Large intestine (tissue), 3 donors: Measurements from ENCODE around the gene USP25. TPM values are rescaled to one million over a fixed set of nuclear protein-coding genes. Genes with fewer than 3 reads are reported as not detected.

ENCODE experiments used
- DNase-seq, 2 donors: peaks; one replicate each; pipeline versions ENCODE4 v3.0.0 to v3.0.0-alpha.2; 2013
- H3K27ac ChIP-seq: one replicate; pipeline ENCODE4 v1.5.1; 2013; ENCODE audit warnings: low read length
- H3K27me3 ChIP-seq: 2 replicates; pipeline ENCODE4 v1.6.1; 2013; ENCODE audit warnings: low read length; ENCODE audit not compliant: control insufficient read depth, insufficient read depth
- H3K36me3 ChIP-seq: 2 replicates; pipeline ENCODE4 v1.6.1; 2013; ENCODE audit warnings: low read length; ENCODE audit not compliant: control insufficient read depth, insufficient read depth
- H3K4me1 ChIP-seq: one replicate; pipeline ENCODE4 v1.6.1; 2013; ENCODE audit warnings: low read length; ENCODE audit not compliant: control insufficient read depth, insufficient read depth
- H3K4me3 ChIP-seq: one replicate; pipeline ENCODE4 v1.5.1; 2013; ENCODE audit warnings: low read length
- H3K9me3 ChIP-seq: one replicate; pipeline ENCODE4 v1.6.1; 2013; ENCODE audit warnings: mild to moderate bottlenecking, low read depth, low read length, moderate library complexity; ENCODE audit not compliant: control insufficient read depth
- WGBS: methylation state at CpG from one replicate; pipeline ENCODE4 v1.1.5; 2013; ENCODE audit warnings: low lambda C conversion rate; ENCODE audit not compliant: insufficient coverage; 5-methylcytosine and 5-hydroxymethylcytosine counted together
- polyA plus RNA-seq: library from polyadenylated mRNA; unstranded; fragments of 120-200 nt; gene quantifications from one replicate; pipeline ENCODE4 v1.2.1, GENCODE V29; 2013

USP25 gene
- polyA plus RNA-seq, 1 donor: 24.9 TPM

DNA sequence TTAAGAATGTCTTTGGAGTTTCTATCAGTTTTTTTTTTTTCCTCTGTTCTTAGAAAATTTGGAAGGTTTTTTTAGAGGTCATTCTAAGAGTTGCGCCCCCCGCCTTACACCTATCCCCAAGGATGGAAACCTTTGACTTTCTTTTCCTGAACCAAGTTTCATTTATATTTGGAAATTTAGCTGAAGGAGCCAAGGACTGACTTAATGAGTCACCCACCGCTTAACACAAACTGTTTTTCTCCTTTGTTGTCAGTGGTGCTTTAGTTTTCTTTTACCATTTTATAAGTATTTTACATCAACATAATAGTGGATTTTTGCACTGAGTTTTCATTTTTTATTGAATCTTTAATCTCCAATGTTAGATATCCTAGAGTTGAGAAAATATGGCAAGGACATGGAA lies 25.3 kb downstream of the USP25 start:
- no peak for DNase-seq
- Histone ChIP-seq H3K9me3 (no peaks in the 10 kb centered on the region), H3K4me1 (peaks cover 17% of the 10 kb centered on the region), H3K27me3 (no peaks in the 10 kb centered on the region), H3K27ac (peak overlapping the region; percentile 37), H3K4me3 (no peak overlapping the region), H3K36me3 (no peaks in the 10 kb centered on the region)
- no CpG with 5 or more reads among the region's 3 CpGs for WGBS

DNA sequence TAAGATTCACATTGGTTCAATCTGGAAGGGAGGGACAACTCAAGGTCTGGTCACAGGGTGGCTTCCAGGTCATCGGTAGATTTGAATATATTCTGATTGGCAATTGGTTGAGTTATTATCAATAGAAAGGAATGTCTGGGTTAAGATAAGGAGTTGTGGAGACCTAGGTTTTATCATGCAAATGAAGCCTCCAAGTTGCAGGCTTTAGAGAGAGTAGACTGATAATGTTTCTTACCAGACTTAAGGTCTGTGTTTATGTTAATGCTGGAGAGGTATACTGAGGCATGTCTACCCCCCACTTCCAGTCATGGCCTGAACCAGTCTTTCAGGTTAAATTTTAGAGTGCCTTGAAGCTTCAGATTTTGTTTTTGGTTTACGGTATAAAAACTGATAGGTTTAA lies 29.7 kb downstream of the USP25 start:
- no peaks in the 10 kb centered on the region for H3K36me3 ChIP-seq
- peaks cover under 1% of the 10 kb centered on the region for H3K4me1 ChIP-seq
- no peaks in the 10 kb centered on the region for H3K9me3 ChIP-seq
- DNase-seq: no peak
- no peaks in the 10 kb centered on the region for H3K27me3 ChIP-seq
- no peak overlapping the region for H3K27ac ChIP-seq
- no peak overlapping the region for H3K4me3 ChIP-seq
- 100% methylated on average over 1 of the region's 2 CpGs for WGBS

DNA sequence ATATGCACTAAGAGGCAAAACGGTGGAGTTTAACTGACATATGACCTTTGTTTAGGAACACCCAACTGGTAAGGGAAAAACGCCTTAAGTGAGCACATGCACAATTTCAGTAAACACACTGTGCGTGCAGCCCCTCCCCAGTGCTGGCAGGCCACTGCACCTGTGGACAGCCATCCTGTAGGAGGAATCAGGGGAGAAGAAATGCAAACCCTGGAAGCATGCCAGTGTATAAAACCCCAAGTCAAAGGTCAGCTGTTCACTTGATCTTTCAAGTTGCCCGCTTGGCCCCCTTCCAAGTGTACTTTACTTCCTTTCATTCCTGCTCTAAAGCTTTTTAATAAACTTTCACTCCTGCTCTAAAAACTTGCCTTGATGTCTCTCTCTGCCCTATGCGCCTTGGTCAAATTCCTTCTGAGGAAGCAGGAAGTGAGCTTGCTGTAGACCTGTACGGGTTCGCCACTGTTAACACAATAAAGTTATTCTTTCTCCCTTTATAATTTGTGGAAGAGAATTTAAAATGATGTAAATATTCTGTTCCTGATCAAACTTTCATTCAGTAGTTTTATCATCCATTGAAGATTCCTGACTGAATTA lies 31.8 kb downstream of the USP25 start:
- H3K9me3 ChIP-seq: no peaks in the 10 kb centered on the region
- H3K36me3 ChIP-seq: no peaks in the 10 kb centered on the region
- DNase-seq: peak in 1 of 2 donors; percentile 56
- H3K27ac ChIP-seq: no peak overlapping the region
- no peaks in the 10 kb centered on the region for H3K4me1 ChIP-seq
- no CpG with 5 or more reads among the region's 7 CpGs for WGBS
- no peak overlapping the region for H3K4me3 ChIP-seq
- H3K27me3 ChIP-seq: no peaks in the 10 kb centered on the region

DNA sequence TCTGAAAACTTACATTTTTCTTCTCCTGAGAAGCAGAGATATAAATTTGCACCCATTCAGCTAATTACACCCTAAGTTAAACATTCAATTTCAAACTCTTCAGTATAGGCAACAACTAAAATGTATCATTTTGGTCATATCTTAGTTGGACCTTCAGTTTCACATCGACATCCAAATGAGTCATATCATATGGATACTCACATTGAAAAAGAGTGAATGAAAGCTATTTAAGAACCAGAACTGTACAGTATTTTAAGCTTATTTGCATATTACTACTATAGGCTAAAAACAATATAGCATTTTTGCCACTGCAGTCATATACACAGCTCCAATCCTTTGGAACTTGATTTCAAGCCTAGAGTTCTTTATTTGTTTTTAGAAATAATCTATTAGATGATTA lies 33.6 kb downstream of the USP25 start:
- no peaks in the 10 kb centered on the region for H3K36me3 ChIP-seq
- no peak overlapping the region for H3K27ac ChIP-seq
- H3K9me3 ChIP-seq: no peaks in the 10 kb centered on the region
- DNase-seq: no peak
- 100% methylated on average over 1 of the region's 1 CpG for WGBS
- H3K4me1 ChIP-seq: no peaks in the 10 kb centered on the region
- H3K4me3 ChIP-seq: no peak overlapping the region
- H3K27me3 ChIP-seq: no peaks in the 10 kb centered on the region

DNA sequence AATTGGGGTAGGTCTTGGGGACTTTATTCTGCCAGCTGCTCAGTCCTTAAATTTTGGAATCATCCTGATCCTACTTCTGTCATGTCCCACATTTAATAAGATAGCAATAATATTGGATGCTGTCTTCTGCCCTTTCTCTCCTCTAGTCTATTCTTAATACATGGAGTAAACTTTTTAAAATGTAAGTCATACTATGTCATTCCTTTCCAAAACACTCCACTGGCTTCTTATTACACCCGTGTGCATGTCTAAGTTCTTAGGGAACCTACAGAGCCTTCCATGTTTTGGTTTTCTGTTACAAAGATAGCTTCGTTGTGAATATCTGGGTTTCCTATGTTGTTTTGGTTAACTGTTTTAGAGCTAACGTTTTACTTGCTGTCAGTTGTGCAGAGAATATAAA lies 35.1 kb downstream of the USP25 start:
- Histone ChIP-seq H3K27me3 (no peaks in the 10 kb centered on the region), H3K4me1 (no peaks in the 10 kb centered on the region), H3K4me3 (no peak overlapping the region), H3K27ac (no peak overlapping the region), H3K36me3 (no peaks in the 10 kb centered on the region), H3K9me3 (no peaks in the 10 kb centered on the region)
- 92% methylated on average over 2 of the region's 3 CpGs for WGBS
- DNase-seq: no peak

DNA sequence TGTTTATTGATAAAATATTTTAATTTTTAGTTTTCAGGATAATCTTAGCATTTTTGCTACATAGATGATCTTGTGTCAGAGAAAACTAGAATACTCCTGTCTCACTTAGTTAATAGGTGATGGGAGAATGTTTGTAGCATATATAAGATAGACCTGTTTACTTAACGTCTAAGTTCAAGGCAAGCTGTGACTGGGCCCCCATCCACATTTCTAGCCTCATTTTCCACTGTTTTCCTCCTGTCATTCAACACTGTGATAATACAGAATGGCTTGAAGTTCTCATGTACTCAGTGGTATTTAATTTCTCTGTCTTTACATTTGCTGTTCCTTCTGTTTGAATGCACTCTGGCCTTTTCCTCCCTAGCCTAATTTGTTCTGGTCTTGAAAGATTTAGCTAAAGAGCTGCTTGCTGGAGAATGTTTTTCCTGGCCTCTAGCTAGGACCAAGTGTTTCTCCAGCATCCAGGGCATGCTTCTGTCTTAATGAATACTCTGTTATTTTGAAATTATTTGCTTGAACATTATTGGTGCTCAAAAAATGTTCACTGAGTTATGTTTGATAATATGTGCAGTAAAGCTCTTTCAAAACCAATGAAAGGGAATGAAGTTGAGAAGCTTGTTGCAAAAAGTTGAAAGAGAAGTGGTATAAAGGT lies 37.3 kb downstream of the USP25 start:
- DNase-seq: no peak
- Histone ChIP-seq H3K4me3 (no peak overlapping the region), H3K9me3 (no peaks in the 10 kb centered on the region), H3K4me1 (no peaks in the 10 kb centered on the region), H3K27me3 (no peaks in the 10 kb centered on the region), H3K27ac (no peak overlapping the region), H3K36me3 (no peaks in the 10 kb centered on the region)
- WGBS: no CpG with 5 or more reads among the region's 1 CpG

DNA sequence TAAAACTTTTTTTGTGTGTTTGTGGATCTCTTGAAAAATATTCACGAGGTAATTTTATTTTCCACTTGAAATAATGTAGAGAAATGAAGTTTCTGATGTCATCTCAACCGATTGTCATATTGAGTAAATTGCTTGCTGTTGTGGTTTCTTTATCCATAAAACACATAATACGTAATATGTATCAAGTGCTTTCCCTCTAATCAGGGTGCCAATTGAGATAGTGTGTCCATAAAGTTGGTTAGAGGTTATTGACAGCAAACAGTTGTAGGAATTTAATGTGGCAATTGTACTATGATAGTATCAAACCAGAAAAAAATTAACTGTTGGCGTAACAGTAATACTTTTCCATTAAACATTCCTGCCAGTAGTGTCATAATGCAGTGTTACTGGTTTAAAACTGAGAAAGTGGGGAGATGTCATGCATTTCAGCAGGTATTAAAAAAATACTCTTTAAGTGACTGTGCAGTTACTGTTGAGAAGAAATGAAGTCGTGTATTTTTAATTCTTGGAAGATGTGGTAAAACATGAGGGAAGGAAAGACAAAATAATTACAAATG lies 38.3 kb downstream of the USP25 start:
- WGBS: 92% methylated on average over 2 of the region's 5 CpGs
- H3K36me3 ChIP-seq: peaks cover 3% of the 10 kb centered on the region
- H3K27me3 ChIP-seq: no peaks in the 10 kb centered on the region
- no peaks in the 10 kb centered on the region for H3K4me1 ChIP-seq
- no peak for DNase-seq
- no peak overlapping the region for H3K4me3 ChIP-seq
- H3K27ac ChIP-seq: no peak overlapping the region
- H3K9me3 ChIP-seq: no peaks in the 10 kb centered on the region

DNA sequence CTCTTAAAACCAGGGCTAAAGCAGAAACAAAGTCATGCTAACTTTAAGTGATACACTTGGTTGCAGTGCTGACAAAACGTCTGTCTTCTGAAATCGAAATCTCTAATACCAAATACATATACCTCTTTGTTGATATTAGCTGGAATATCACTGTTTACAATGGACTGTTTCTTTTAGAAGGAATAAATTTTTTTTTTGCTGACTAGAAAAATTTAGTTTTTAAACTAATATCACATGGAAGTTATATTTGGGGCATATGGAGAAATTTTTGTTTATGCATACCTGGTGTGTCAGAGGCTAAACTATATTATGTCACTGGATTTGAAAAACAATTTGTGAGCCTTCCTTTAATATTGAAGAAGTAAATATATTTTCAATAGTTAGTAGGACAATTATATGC lies 39.1 kb downstream of the USP25 start:
- Histone ChIP-seq H3K27ac (no peak overlapping the region), H3K9me3 (no peaks in the 10 kb centered on the region), H3K4me1 (no peaks in the 10 kb centered on the region), H3K27me3 (no peaks in the 10 kb centered on the region), H3K4me3 (no peak overlapping the region), H3K36me3 (peaks cover 4% of the 10 kb centered on the region)
- DNase-seq: no peak
- 100% methylated on average over 2 of the region's 2 CpGs for WGBS

DNA sequence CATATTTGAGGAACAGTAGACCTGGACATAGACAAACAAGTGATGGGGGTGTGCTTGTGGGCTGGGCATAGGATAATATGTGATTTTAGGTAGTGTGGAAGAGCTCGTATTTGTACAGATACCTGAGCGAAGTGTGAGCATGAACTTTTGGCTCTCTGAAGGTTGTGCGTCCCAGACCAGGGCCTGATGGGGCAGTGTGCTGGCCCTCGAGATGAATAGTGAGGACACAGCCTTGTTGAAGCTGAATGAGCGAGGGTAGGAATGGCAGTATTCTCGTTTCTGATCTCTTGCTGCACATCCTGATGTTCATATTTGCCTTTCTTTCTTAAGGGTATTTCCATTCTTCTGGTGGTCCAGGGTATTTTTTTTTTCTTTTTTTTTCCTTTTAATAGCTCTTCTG lies 41.5 kb downstream of the USP25 start:
- whole genome bisulfite sequencing: 86% methylated on average over 4 of the region's 6 CpGs
- DNase-seq: no peak

DNA sequence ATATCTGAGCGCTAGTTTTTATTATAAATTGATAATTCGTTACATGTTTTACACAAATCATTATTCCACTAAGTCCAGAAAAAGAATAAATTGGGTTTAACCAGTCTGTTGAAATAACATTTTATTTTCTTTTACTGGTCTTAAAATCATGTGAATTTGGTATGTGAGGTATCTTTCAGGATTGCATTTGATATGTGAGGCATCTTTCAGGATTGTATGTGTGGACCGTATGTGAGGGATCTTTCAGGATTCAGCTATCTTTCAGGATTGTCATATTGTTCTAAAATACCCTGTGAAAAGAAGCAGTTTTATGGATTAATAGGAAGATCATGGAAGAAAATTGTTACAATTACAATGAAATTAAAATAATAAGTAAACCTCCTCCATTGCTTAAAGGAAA lies 42.9 kb downstream of the USP25 start:
- Histone ChIP-seq H3K27ac (no peak overlapping the region), H3K4me1 (no peaks in the 10 kb centered on the region), H3K9me3 (no peaks in the 10 kb centered on the region), H3K27me3 (no peaks in the 10 kb centered on the region), H3K4me3 (no peak overlapping the region), H3K36me3 (peaks cover 4% of the 10 kb centered on the region)
- DNase-seq: no peak
- 93% methylated on average over 3 of the region's 3 CpGs for WGBS

More for the DNA sequence above, 41.5 kb downstream of the USP25 start:
- Histone ChIP-seq H3K4me3 (no peak overlapping the region), H3K27me3 (no peaks in the 10 kb centered on the region), H3K4me1 (no peaks in the 10 kb centered on the region), H3K36me3 (peaks cover 4% of the 10 kb centered on the region), H3K27ac (no peak overlapping the region), H3K9me3 (no peaks in the 10 kb centered on the region)

DNA sequence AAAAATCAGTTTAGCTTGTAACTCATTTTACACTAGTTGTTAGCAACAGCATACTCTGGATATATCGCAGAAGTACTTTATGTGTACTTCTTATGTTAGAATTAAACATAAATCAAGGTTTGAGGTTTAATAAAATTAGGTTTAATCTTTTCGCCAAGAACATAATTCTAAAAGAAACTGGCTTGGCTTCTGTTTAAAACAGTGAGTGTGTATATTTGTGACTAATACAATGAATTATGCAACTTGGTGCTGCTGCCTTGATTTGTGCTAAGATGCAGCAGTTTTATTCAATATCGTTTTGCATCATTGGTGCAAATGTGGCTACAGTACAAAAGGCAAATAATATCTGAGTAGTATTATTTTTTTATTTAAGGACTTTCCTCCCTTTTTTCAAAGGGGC lies 44.8 kb downstream of the USP25 start:
- Histone ChIP-seq H3K4me1 (no peaks in the 10 kb centered on the region), H3K36me3 (peaks cover 4% of the 10 kb centered on the region), H3K27ac (no peak overlapping the region), H3K9me3 (no peaks in the 10 kb centered on the region), H3K4me3 (no peak overlapping the region), H3K27me3 (no peaks in the 10 kb centered on the region)
- WGBS: 100% methylated on average over 1 of the region's 3 CpGs
- DNase-seq: no peak
